ENCODE data around the gene GGCT.

Gene GGCT

GRCh38 chr7:30462179-30462578 lies 42.5 kb downstream of the GGCT start:
- H4K8ac ChIP-seq (ENCODE audit: low read depth, low read length) = no peak overlapping the region
- H2AK5ac ChIP-seq (ENCODE audit: low read depth, low read length) = no peak overlapping the region
- no peak overlapping the region for H2BK15ac ChIP-seq (ENCODE audit: low read length)
- no peak overlapping the region for H2BK5ac ChIP-seq (ENCODE audit: low read length)
- no peak overlapping the region for H3K4me2 ChIP-seq (ENCODE audit: insufficient read depth, low read length, poor library complexity, severe bottlenecking)
- no peak overlapping the region for H3K14ac ChIP-seq (ENCODE audit: low read length)
- no peaks in the 10 kb centered on the region for H3K27me3 ChIP-seq (ENCODE audit: control insufficient read depth in 3 of 3, insufficient read depth in 3 of 3, low read depth in 1 of 3, low read length in 3 of 3)
- DNase-seq (ENCODE audit: low spot score) = no peak
- no peak overlapping the region for H3K4me3 ChIP-seq (ENCODE audit: low read length in 2 of 2)
- no peak overlapping the region for H3K4ac ChIP-seq (ENCODE audit: low read length)
- H2BK12ac ChIP-seq (ENCODE audit: low read length) = no peak overlapping the region
- no peak overlapping the region for H3K18ac ChIP-seq (ENCODE audit: low read length)
- no peak overlapping the region for H2BK120ac ChIP-seq (ENCODE audit: low read depth, low read length)
- no peak overlapping the region for H3K27ac ChIP-seq (replicated peaks; ENCODE audit: low read length)
- no peaks in the 10 kb centered on the region for H3K9me3 ChIP-seq (replicated peaks in 1 of 2; ENCODE audit: control insufficient read depth in 2 of 2, insufficient read depth in 1 of 2, low read depth in 1 of 2, low read length in 2 of 2)
- H4K91ac ChIP-seq (ENCODE audit: low read depth, low read length, poor library complexity) = no peak overlapping the region
- no peaks in the 10 kb centered on the region for H3K79me1 ChIP-seq (ENCODE audit: low read depth, low read length)
- H3K4me1 ChIP-seq (ENCODE audit: control insufficient read depth in 2 of 2, insufficient read depth in 1 of 2, low read depth in 1 of 2, low read length in 2 of 2) = peaks cover 3 to 6% of the 10 kb centered on the region in 2 donors
- no peak overlapping the region for H3K9ac ChIP-seq (ENCODE audit: low read depth, low read length, poor library complexity)
- H3K23ac ChIP-seq (ENCODE audit: low read depth, low read length, poor library complexity) = no peak overlapping the region
- no peak overlapping the region for H2AFZ ChIP-seq (ENCODE audit: low read length)
- peaks cover 0 to 3% of the 10 kb centered on the region in 2 donors for H3K36me3 ChIP-seq (replicated peaks in 1 of 2; ENCODE audit: control insufficient read depth in 2 of 2, insufficient read depth in 2 of 2, low read length in 2 of 2)
- WGBS, 2 donors (ENCODE audit: extremely low coverage in 2 of 2, insufficient read length in 2 of 2, insufficient replicate concordance in 1 of 2) = no CpG with 5 or more reads among the region's 1 CpG

- no peak overlapping the region for H3K4me2 ChIP-seq (ENCODE audit: insufficient read depth, low read length, poor library complexity, severe bottlenecking)
- no peak for DNase-seq (ENCODE audit: low spot score)
- H3K14ac ChIP-seq (ENCODE audit: low read length) = no peak overlapping the region
- H3K36me3 ChIP-seq (replicated peaks in 1 of 2; ENCODE audit: control insufficient read depth in 2 of 2, insufficient read depth in 2 of 2, low read length in 2 of 2) = peaks cover 0 to 12% of the 10 kb centered on the region in 2 donors
- H3K9me3 ChIP-seq (replicated peaks in 1 of 2; ENCODE audit: control insufficient read depth in 2 of 2, insufficient read depth in 1 of 2, low read depth in 1 of 2, low read length in 2 of 2) = no peaks in the 10 kb centered on the region
- WGBS, 2 donors (ENCODE audit: extremely low coverage in 2 of 2, insufficient read length in 2 of 2, insufficient replicate concordance in 1 of 2) = no CpG with 5 or more reads among the region's 4 CpGs
- no peak overlapping the region for H2BK120ac ChIP-seq (ENCODE audit: low read depth, low read length)
- H3K79me1 ChIP-seq (ENCODE audit: low read depth, low read length) = no peaks in the 10 kb centered on the region
- no peak overlapping the region for H2BK12ac ChIP-seq (ENCODE audit: low read length)
- H4K8ac ChIP-seq (ENCODE audit: low read depth, low read length) = no peak overlapping the region
- H3K4ac ChIP-seq (ENCODE audit: low read length) = no peak overlapping the region
- H2BK5ac ChIP-seq (ENCODE audit: low read length) = no peak overlapping the region
- no peak overlapping the region for H2AK5ac ChIP-seq (ENCODE audit: low read depth, low read length)
- no peak overlapping the region for H3K27ac ChIP-seq (replicated peaks; ENCODE audit: low read length)
- H3K4me1 ChIP-seq (ENCODE audit: control insufficient read depth in 2 of 2, insufficient read depth in 1 of 2, low read depth in 1 of 2, low read length in 2 of 2) = peaks cover 3 to 6% of the 10 kb centered on the region in 2 donors
- no peak overlapping the region for H3K9ac ChIP-seq (ENCODE audit: low read depth, low read length, poor library complexity)
- H3K27me3 ChIP-seq (ENCODE audit: control insufficient read depth in 3 of 3, insufficient read depth in 3 of 3, low read depth in 1 of 3, low read length in 3 of 3) = no peaks in the 10 kb centered on the region
- no peak overlapping the region for H3K4me3 ChIP-seq (ENCODE audit: low read length in 2 of 2)
- no peak overlapping the region for H3K23ac ChIP-seq (ENCODE audit: low read depth, low read length, poor library complexity)
- H4K91ac ChIP-seq (ENCODE audit: low read depth, low read length, poor library complexity) = no peak overlapping the region
- no peak overlapping the region for H2AFZ ChIP-seq (ENCODE audit: low read length)
- no peak overlapping the region for H2BK15ac ChIP-seq (ENCODE audit: low read length)
- H3K18ac ChIP-seq (ENCODE audit: low read length) = no peak overlapping the region
These were observed 44.4 kb downstream of the GGCT start for GRCh38 chr7:30460246-30460633.

DNA sequence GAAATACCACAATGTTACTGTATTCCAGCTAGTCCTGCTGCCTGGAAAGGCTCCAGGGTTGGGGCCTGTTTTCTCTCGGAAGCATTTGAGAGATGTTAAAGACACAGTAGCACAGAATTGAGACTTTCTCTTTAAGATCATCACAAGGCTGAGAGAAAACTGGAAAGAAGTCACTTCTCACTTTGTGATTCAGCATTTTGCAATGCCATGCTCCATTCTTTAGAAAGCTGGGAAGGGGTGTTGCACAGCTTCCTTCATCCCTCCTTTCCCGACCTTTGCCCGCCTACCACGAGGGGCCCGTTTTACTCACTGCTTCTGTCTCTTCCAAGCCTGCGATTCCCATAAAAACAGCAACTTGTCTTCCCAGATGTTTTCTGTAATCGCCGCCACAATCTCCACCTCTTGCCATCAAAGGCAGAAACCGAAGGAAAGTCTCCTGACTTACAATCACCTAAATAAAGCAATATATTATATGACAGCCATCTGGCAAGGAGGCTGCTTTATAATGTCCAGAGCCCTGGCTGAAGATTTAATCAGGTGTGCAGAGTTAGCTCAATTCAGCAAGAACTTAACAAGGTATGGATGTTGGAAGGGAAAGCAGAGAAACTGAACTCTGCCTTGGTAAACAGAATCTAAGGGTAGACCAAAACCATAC lies 44.9 kb downstream of the GGCT start:
- H3K23ac ChIP-seq (ENCODE audit: low read depth, low read length, poor library complexity) = no peak overlapping the region
- no peaks in the 10 kb centered on the region for H3K27me3 ChIP-seq (ENCODE audit: control insufficient read depth in 3 of 3, insufficient read depth in 3 of 3, low read depth in 1 of 3, low read length in 3 of 3)
- no peak overlapping the region for H3K27ac ChIP-seq (replicated peaks; ENCODE audit: low read length)
- no CpG with 5 or more reads among the region's 9 CpGs for WGBS, 2 donors (ENCODE audit: extremely low coverage in 2 of 2, insufficient read length in 2 of 2, insufficient replicate concordance in 1 of 2)
- H2AFZ ChIP-seq (ENCODE audit: low read length) = peak overlapping the region; percentile 54
- no peak overlapping the region for H2AK5ac ChIP-seq (ENCODE audit: low read depth, low read length)
- H3K9me3 ChIP-seq (replicated peaks in 1 of 2; ENCODE audit: control insufficient read depth in 2 of 2, insufficient read depth in 1 of 2, low read depth in 1 of 2, low read length in 2 of 2) = no peaks in the 10 kb centered on the region
- no peak overlapping the region for H3K18ac ChIP-seq (ENCODE audit: low read length)
- peaks cover 3 to 6% of the 10 kb centered on the region in 2 donors for H3K4me1 ChIP-seq (ENCODE audit: control insufficient read depth in 2 of 2, insufficient read depth in 1 of 2, low read depth in 1 of 2, low read length in 2 of 2)
- H4K8ac ChIP-seq (ENCODE audit: low read depth, low read length) = no peak overlapping the region
- H3K4me2 ChIP-seq (ENCODE audit: insufficient read depth, low read length, poor library complexity, severe bottlenecking) = no peak overlapping the region
- no peak overlapping the region for H3K4me3 ChIP-seq (ENCODE audit: low read length in 2 of 2)
- H3K14ac ChIP-seq (ENCODE audit: low read length) = no peak overlapping the region
- H2BK15ac ChIP-seq (ENCODE audit: low read length) = no peak overlapping the region
- H4K91ac ChIP-seq (ENCODE audit: low read depth, low read length, poor library complexity) = no peak overlapping the region
- DNase-seq (ENCODE audit: low spot score) = no peak
- H3K79me1 ChIP-seq (ENCODE audit: low read depth, low read length) = no peaks in the 10 kb centered on the region
- peaks cover 2 to 17% of the 10 kb centered on the region in 2 donors for H3K36me3 ChIP-seq (replicated peaks in 1 of 2; ENCODE audit: control insufficient read depth in 2 of 2, insufficient read depth in 2 of 2, low read length in 2 of 2)
- no peak overlapping the region for H3K9ac ChIP-seq (ENCODE audit: low read depth, low read length, poor library complexity)
- no peak overlapping the region for H3K4ac ChIP-seq (ENCODE audit: low read length)
- no peak overlapping the region for H2BK5ac ChIP-seq (ENCODE audit: low read length)
- H2BK120ac ChIP-seq (ENCODE audit: low read depth, low read length) = no peak overlapping the region
- H2BK12ac ChIP-seq (ENCODE audit: low read length) = no peak overlapping the region

DNA sequence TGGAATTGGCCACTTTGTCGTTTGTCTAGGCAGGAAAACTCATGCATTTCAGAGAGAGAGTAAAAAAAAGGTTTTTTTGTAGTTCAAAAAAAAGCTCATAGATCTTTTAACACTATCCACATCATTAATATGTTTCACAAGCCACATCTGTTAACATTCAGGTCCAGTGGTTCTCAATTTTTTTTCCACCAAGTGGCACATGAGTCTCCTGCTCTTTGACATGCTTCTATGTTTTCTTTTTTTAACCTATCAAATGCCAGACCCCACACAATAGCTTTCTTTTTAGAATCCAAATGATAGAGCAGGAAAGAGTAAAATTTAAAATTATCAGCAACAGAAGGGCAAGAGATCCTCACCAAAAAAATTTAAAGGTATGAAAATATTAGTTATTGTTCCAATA lies 46.3 kb downstream of the GGCT start:
- Histone ChIP-seq H3K27ac (replicated peaks; ENCODE audit: low read length) (no peak overlapping the region), H2BK120ac (ENCODE audit: low read depth, low read length) (no peak overlapping the region), H2BK12ac (ENCODE audit: low read length) (no peak overlapping the region), H3K18ac (ENCODE audit: low read length) (no peak overlapping the region), H3K36me3 (replicated peaks in 1 of 2; ENCODE audit: control insufficient read depth in 2 of 2, insufficient read depth in 2 of 2, low read length in 2 of 2) (peaks cover 2 to 19% of the 10 kb centered on the region in 2 donors), H3K9ac (ENCODE audit: low read depth, low read length, poor library complexity) (no peak overlapping the region), H2BK15ac (ENCODE audit: low read length) (no peak overlapping the region), H2BK5ac (ENCODE audit: low read length) (no peak overlapping the region), H3K4ac (ENCODE audit: low read length) (no peak overlapping the region), H2AK5ac (ENCODE audit: low read depth, low read length) (no peak overlapping the region), H3K4me1 (ENCODE audit: control insufficient read depth in 2 of 2, insufficient read depth in 1 of 2, low read depth in 1 of 2, low read length in 2 of 2) (peaks cover 0 to 6% of the 10 kb centered on the region in 2 donors), H4K91ac (ENCODE audit: low read depth, low read length, poor library complexity) (no peak overlapping the region), H2AFZ (ENCODE audit: low read length) (no peak overlapping the region), H3K23ac (ENCODE audit: low read depth, low read length, poor library complexity) (no peak overlapping the region), H3K4me2 (ENCODE audit: insufficient read depth, low read length, poor library complexity, severe bottlenecking) (no peak overlapping the region), H3K14ac (ENCODE audit: low read length) (no peak overlapping the region), H4K8ac (ENCODE audit: low read depth, low read length) (no peak overlapping the region), H3K9me3 (replicated peaks in 1 of 2; ENCODE audit: control insufficient read depth in 2 of 2, insufficient read depth in 1 of 2, low read depth in 1 of 2, low read length in 2 of 2) (no peaks in the 10 kb centered on the region), H3K79me1 (ENCODE audit: low read depth, low read length) (no peaks in the 10 kb centered on the region), H3K27me3 (ENCODE audit: control insufficient read depth in 3 of 3, insufficient read depth in 3 of 3, low read depth in 1 of 3, low read length in 3 of 3) (no peaks in the 10 kb centered on the region), H3K4me3 (ENCODE audit: low read length in 2 of 2) (no peak overlapping the region)
- WGBS, 2 donors (ENCODE audit: extremely low coverage in 2 of 2, insufficient read length in 2 of 2, insufficient replicate concordance in 1 of 2) = no CpG with 5 or more reads among the region's 1 CpG
- no peak for DNase-seq (ENCODE audit: low spot score)

Measured in neuronal stem cell (in vitro differentiated cells).